Measurements from ENCODE around the gene MINDY4. TPM values are rescaled to one million over a fixed set of nuclear protein-coding genes. Genes with fewer than 3 reads are reported as not detected.

The MINDY4 gene
- total RNA-seq, 1 experiment from 2014 or later, result 2.1 TPM

- BruUV-seq (replicated peaks), result no TSS peak
- no peak overlapping the region for H3K4me3 ChIP-seq (ENCODE audit: low read depth, low read length)
- POLR2A ChIA-PET, result no interaction called here
- DNase-seq, result no peak
- H3K36me3 ChIP-seq (ENCODE audit: control insufficient read depth, insufficient read depth, low read length), result no peaks in the 10 kb centered on the region
- H3K9me3 ChIP-seq, result no peaks in the 10 kb centered on the region
- TF ChIP-seq, protein P1, sequence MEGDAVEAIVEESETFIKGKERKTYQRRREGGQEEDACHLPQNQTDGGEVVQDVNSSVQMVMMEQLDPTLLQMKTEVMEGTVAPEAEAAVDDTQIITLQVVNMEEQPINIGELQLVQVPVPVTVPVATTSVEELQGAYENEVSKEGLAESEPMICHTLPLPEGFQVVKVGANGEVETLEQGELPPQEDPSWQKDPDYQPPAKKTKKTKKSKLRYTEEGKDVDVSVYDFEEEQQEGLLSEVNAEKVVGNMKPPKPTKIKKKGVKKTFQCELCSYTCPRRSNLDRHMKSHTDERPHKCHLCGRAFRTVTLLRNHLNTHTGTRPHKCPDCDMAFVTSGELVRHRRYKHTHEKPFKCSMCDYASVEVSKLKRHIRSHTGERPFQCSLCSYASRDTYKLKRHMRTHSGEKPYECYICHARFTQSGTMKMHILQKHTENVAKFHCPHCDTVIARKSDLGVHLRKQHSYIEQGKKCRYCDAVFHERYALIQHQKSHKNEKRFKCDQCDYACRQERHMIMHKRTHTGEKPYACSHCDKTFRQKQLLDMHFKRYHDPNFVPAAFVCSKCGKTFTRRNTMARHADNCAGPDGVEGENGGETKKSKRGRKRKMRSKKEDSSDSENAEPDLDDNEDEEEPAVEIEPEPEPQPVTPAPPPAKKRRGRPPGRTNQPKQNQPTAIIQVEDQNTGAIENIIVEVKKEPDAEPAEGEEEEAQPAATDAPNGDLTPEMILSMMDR (IDR thresholded peaks at IDR 0.05; ENCODE audit: insufficient read depth in 1 of 2, low read depth in 1 of 2, low read length in 1 of 2, severe bottlenecking in 1 of 2, unreplicated experiment in 1 of 2), result no peak
- CTCF ChIA-PET, result interaction anchor here (0.5 kb wide), 1 partner anchor 9 kb away, joined by 5 read pairs; no protein-coding TSS in a partner anchor
- Mint-ChIP-seq H3K36me3 (ENCODE audit: insufficient read depth, unreplicated experiment) (no peaks in the 10 kb centered on the region), H3K9me3 (ENCODE audit: unreplicated experiment) (no peaks in the 10 kb centered on the region), H3K4me3 (ENCODE audit: unreplicated experiment) (no peak overlapping the region), H3K4me1 (ENCODE audit: low read depth, unreplicated experiment) (peaks cover 3% of the 10 kb centered on the region), H3K27ac (ENCODE audit: unreplicated experiment) (no peak overlapping the region), H3K27me3 (ENCODE audit: insufficient read depth, unreplicated experiment) (no peaks in the 10 kb centered on the region)
- intact Hi-C loops (cut with micrococcal nuclease; ENCODE audit: unreplicated experiment), result loop anchor here (10.0 kb wide), 1 partner anchor 142 kb away; no protein-coding TSS in a partner anchor
- H3K27me3 ChIP-seq (replicated peaks; ENCODE audit: control insufficient read depth, insufficient read depth, low read length), result no peaks in the 10 kb centered on the region
- H3K4me1 ChIP-seq, result peaks cover 5% of the 10 kb centered on the region
Observed at GRCh38 chr7:30886608-30887011, 115.4 kb downstream of the MINDY4 start.

- ChIA-PET CTCF (no interaction called here), POLR2A (no interaction called here)
- Histone ChIP-seq H3K4me3 (ENCODE audit: low read depth, low read length) (no peak overlapping the region), H3K36me3 (ENCODE audit: control insufficient read depth, insufficient read depth, low read length) (no peaks in the 10 kb centered on the region), H3K9me3 (no peaks in the 10 kb centered on the region), H3K27me3 (replicated peaks; ENCODE audit: control insufficient read depth, insufficient read depth, low read length) (no peaks in the 10 kb centered on the region), H3K4me1 (no peaks in the 10 kb centered on the region; the same call in 1 of the 2 replicates)
- intact Hi-C loops (cut with micrococcal nuclease; ENCODE audit: unreplicated experiment), result loop anchor here (10.0 kb wide), 1 partner anchor 143 kb away; no protein-coding TSS in a partner anchor
- Mint-ChIP-seq H3K4me3 (ENCODE audit: unreplicated experiment) (no peak overlapping the region), H3K4me1 (ENCODE audit: low read depth, unreplicated experiment) (no peaks in the 10 kb centered on the region), H3K27ac (ENCODE audit: unreplicated experiment) (no peak overlapping the region), H3K9me3 (ENCODE audit: unreplicated experiment) (no peaks in the 10 kb centered on the region), H3K27me3 (ENCODE audit: insufficient read depth, unreplicated experiment) (no peaks in the 10 kb centered on the region), H3K36me3 (ENCODE audit: insufficient read depth, unreplicated experiment) (no peaks in the 10 kb centered on the region)
- no peak for DNase-seq
- no TSS peak for BruUV-seq (replicated peaks)
- TF ChIP-seq, protein P1 (IDR thresholded peaks at IDR 0.05; ENCODE audit: insufficient read depth in 1 of 2, low read depth in 1 of 2, low read length in 1 of 2, severe bottlenecking in 1 of 2, unreplicated experiment in 1 of 2), result no peak
Observed at GRCh38 chr7:30887464-30887872, 116.3 kb downstream of the MINDY4 start.

DNA sequence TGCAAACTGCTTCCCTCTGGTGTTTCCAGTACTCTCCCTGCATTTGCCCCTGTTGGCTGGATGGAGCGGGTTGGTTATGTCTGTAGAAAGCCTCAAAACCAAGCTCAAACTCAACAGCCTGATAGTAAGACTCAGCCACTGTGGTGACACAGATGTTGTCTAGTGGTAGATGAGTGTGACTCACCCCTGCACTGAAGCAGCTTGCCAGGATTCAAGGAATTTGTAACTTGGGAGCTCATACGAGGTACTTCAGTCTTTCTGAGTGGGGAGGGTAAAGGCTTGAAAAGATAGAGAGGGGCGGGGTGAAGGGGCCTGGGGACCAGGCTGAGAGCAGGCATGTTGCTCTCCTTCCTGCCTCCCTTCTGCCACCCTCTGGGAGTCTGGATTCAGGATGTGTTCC lies 117.5 kb downstream of the MINDY4 start:
- no peak for DNase-seq
- CTCF ChIA-PET, result interaction anchor here (0.6 to 0.7 kb wide), 2 partner anchors 8 to 68 kb away, joined by 3 to 7 read pairs; no protein-coding TSS in a partner anchor
- BruUV-seq (replicated peaks), result no TSS peak
- no peaks in the 10 kb centered on the region for H3K9me3 Mint-ChIP-seq (ENCODE audit: unreplicated experiment)
- Histone ChIP-seq H3K4me1 (no peaks in the 10 kb centered on the region; the same call in 1 of the 2 replicates), H3K4me3 (ENCODE audit: low read depth, low read length) (no peak overlapping the region), H3K36me3 (ENCODE audit: control insufficient read depth, insufficient read depth, low read length) (no peaks in the 10 kb centered on the region), H3K27me3 (replicated peaks; ENCODE audit: control insufficient read depth, insufficient read depth, low read length) (no peaks in the 10 kb centered on the region), H3K9me3 (no peaks in the 10 kb centered on the region)
- no peaks in the 10 kb centered on the region for H3K36me3 Mint-ChIP-seq (ENCODE audit: insufficient read depth, unreplicated experiment)
- intact Hi-C loops (cut with micrococcal nuclease; ENCODE audit: unreplicated experiment), result loop anchor here (10.0 kb wide), 1 partner anchor 144 kb away; no protein-coding TSS in a partner anchor
- no peaks in the 10 kb centered on the region for H3K27me3 Mint-ChIP-seq (ENCODE audit: insufficient read depth, unreplicated experiment)
- peak overlapping the region; percentile 2 for H3K27ac Mint-ChIP-seq (ENCODE audit: unreplicated experiment)
- no peak overlapping the region for H3K4me3 Mint-ChIP-seq (ENCODE audit: unreplicated experiment)
- POLR2A ChIA-PET, result no interaction called here
- no peaks in the 10 kb centered on the region for H3K4me1 Mint-ChIP-seq (ENCODE audit: low read depth, unreplicated experiment)
- TF ChIP-seq, protein P1 (IDR thresholded peaks at IDR 0.05; ENCODE audit: insufficient read depth in 1 of 2, low read depth in 1 of 2, low read length in 1 of 2, severe bottlenecking in 1 of 2, unreplicated experiment in 1 of 2), result no peak
